DOHH2 (cell line): ENCODE results near the gene CPNE8.

Experiments
- H3F3A ChIP-seq: fragments of 200-600 bp; sonication (generic), shearing (Covaris generic); 2 replicates; pipeline ENCODE4 v1.6.0; 2016; ENCODE audit warnings: antibody characterized with exemption, mild to moderate bottlenecking; ENCODE audit not compliant: control insufficient read depth, insufficient read depth
- H3K27ac ChIP-seq: fragments of 200-600 bp; sonication (generic); 2 replicates; pipeline ENCODE4 v1.5.1; 2014; ENCODE audit warnings: low read depth, mild to moderate bottlenecking, low read length, moderate library complexity
- H3K27me3 ChIP-seq: fragments of 200-600 bp; sonication (generic); 2 replicates; pipeline ENCODE4 v1.6.1; 2014; ENCODE audit warnings: mild to moderate bottlenecking, low read length, mixed read lengths; ENCODE audit not compliant: control insufficient read depth
- H3K36me3 ChIP-seq: fragments of 200-600 bp; sonication (generic); 2 replicates; pipeline ENCODE4 v1.6.1; 2014; ENCODE audit warnings: mild to moderate bottlenecking, low read length, moderate library complexity, mixed read lengths; ENCODE audit not compliant: control insufficient read depth
- H3K4me1 ChIP-seq: fragments of 200-600 bp; sonication (generic); 2 replicates; pipeline ENCODE4 v1.6.1; 2014; ENCODE audit warnings: mild to moderate bottlenecking, low read length, mixed read lengths; ENCODE audit not compliant: control insufficient read depth
- H3K4me2 ChIP-seq: fragments of 200-600 bp; sonication (generic); 2 replicates; pipeline ENCODE4 v1.6.0; 2014; ENCODE audit warnings: mild to moderate bottlenecking, low read length, moderate library complexity
- H3K4me3 ChIP-seq: fragments of 200-600 bp; sonication (generic); 2 replicates; pipeline ENCODE4 v1.5.1; 2014; ENCODE audit warnings: mild to moderate bottlenecking, low read length, mixed read lengths
- H3K79me2 ChIP-seq: fragments of 200-600 bp; sonication (generic); 2 replicates; pipeline ENCODE4 v1.6.1; 2014; ENCODE audit warnings: mild to moderate bottlenecking, low read length, mixed read lengths; ENCODE audit not compliant: control insufficient read depth
- H3K9me2 ChIP-seq: fragments of 200-600 bp; sonication (generic); replicated peaks from 2 replicates; pipeline ENCODE4 v1.6.1; 2014; ENCODE audit warnings: mild to moderate bottlenecking, low read length, mixed read lengths; ENCODE audit not compliant: control insufficient read depth
- H3K9me3 ChIP-seq: fragments of 200-600 bp; sonication (generic); 2 replicates; pipeline ENCODE4 v1.6.1; 2014; ENCODE audit warnings: antibody characterized with exemption, low read length, mixed read lengths; ENCODE audit not compliant: control insufficient read depth, insufficient read depth
- H4K20me1 ChIP-seq: fragments of 200-600 bp; sonication (generic); 2 replicates; pipeline ENCODE4 v1.6.0; 2014; ENCODE audit warnings: low read depth, mild to moderate bottlenecking, antibody characterized with exemption, low read length, moderate library complexity; ENCODE audit not compliant: control insufficient read depth, insufficient read depth
- CTCF ChIP-seq: fragments of 200-600 bp; sonication (generic); IDR thresholded peaks from one replicate; pipeline ENCODE4 v1.5.1; 2014; ENCODE audit warnings: antibody characterized with exemption, mild to moderate bottlenecking, low read depth, low read length; ENCODE audit not compliant: poor library complexity, severe bottlenecking
- EZH2phosphoT487 ChIP-seq: fragments of 200-600 bp; sonication (generic); IDR thresholded peaks from 2 replicates; pipeline ENCODE4 v1.6.1; 2017; ENCODE audit warnings: borderline replicate concordance, mild to moderate bottlenecking, antibody characterized with exemption, low read length, moderate library complexity, mixed read lengths

CPNE8 gene

GRCh38 chr12:38788106-38788505, 117.3 kb downstream of the CPNE8 start:
- Histone ChIP-seq H4K20me1 (no peaks in the 10 kb centered on the region), H3K4me1 (no peaks in the 10 kb centered on the region), H3K9me2 (no peaks in the 10 kb centered on the region), H3K36me3 (no peaks in the 10 kb centered on the region), H3F3A (no peaks in the 10 kb centered on the region), H3K27ac (no peak overlapping the region), H3K79me2 (no peaks in the 10 kb centered on the region), H3K27me3 (no peaks in the 10 kb centered on the region), H3K4me3 (no peak overlapping the region), H3K4me2 (no peak overlapping the region), H3K9me3 (no peaks in the 10 kb centered on the region)
- no peak for TF ChIP-seq CTCF
- TF ChIP-seq EZH2phosphoT487 = no peak

- Histone ChIP-seq H3K4me1 (no peaks in the 10 kb centered on the region), H3K9me2 (no peaks in the 10 kb centered on the region), H3K79me2 (no peaks in the 10 kb centered on the region), H3K27ac (no peak overlapping the region), H3K4me3 (no peak overlapping the region), H3K36me3 (no peaks in the 10 kb centered on the region), H3F3A (no peaks in the 10 kb centered on the region), H3K4me2 (no peak overlapping the region), H3K27me3 (no peaks in the 10 kb centered on the region), H3K9me3 (no peaks in the 10 kb centered on the region), H4K20me1 (no peaks in the 10 kb centered on the region)
- TF ChIP-seq CTCF = no peak
- no peak for TF ChIP-seq EZH2phosphoT487
Measured at GRCh38 chr12:38785381-38785780, 120.0 kb downstream of the CPNE8 start.

GRCh38 chr12:38783304-38783703, 122.1 kb downstream of the CPNE8 start:
- H3K4me2 ChIP-seq = no peak overlapping the region
- H4K20me1 ChIP-seq = no peaks in the 10 kb centered on the region
- H3K27ac ChIP-seq = no peak overlapping the region
- H3F3A ChIP-seq = no peaks in the 10 kb centered on the region
- no peaks in the 10 kb centered on the region for H3K4me1 ChIP-seq
- H3K9me3 ChIP-seq = peaks cover 3% of the 10 kb centered on the region; the same call in 1 of the 2 replicates
- TF ChIP-seq EZH2phosphoT487 = no peak
- TF ChIP-seq CTCF = no peak
- no peaks in the 10 kb centered on the region for H3K36me3 ChIP-seq
- H3K9me2 ChIP-seq = no peaks in the 10 kb centered on the region
- no peak overlapping the region for H3K4me3 ChIP-seq
- no peaks in the 10 kb centered on the region for H3K79me2 ChIP-seq
- no peaks in the 10 kb centered on the region for H3K27me3 ChIP-seq

- H4K20me1 ChIP-seq = no peaks in the 10 kb centered on the region
- no peaks in the 10 kb centered on the region for H3K79me2 ChIP-seq
- no peaks in the 10 kb centered on the region for H3K4me1 ChIP-seq
- H3K27me3 ChIP-seq = no peaks in the 10 kb centered on the region
- no peak overlapping the region for H3K4me3 ChIP-seq
- H3K27ac ChIP-seq = no peak overlapping the region
- H3F3A ChIP-seq = no peaks in the 10 kb centered on the region
- no peaks in the 10 kb centered on the region for H3K36me3 ChIP-seq
- H3K4me2 ChIP-seq = no peak overlapping the region
- peaks cover 3% of the 10 kb centered on the region; the same call in 1 of the 2 replicates for H3K9me3 ChIP-seq
- no peak for TF ChIP-seq EZH2phosphoT487
- TF ChIP-seq CTCF = no peak
- no peaks in the 10 kb centered on the region for H3K9me2 ChIP-seq
Measured at GRCh38 chr12:38782359-38782758, 123.0 kb downstream of the CPNE8 start.
